Gastrocnemius medialis (tissue), 4 donors: ENCODE measurements around the gene CCIN.

Experiments used
- CTCF ChIP-seq, 5 experiments: fragments of 450-650 bp in 3 of 5; fragments of 200-600 bp in 2 of 5; sonication (generic) in 2 of 5; IDR thresholded peaks in 4 of 5; conservative IDR thresholded peaks in 1 of 5; 1 replicate in 4 of 5; 2 replicates in 1 of 5; pipeline ENCODE4 v1.5.1; 2016 to 2019; ENCODE audit warnings: antibody characterized with exemption in 5 of 5, mild to moderate bottlenecking in 3 of 5, moderate library complexity in 3 of 5
- POLR2A ChIP-seq, 2 donors: fragments of 450-650 bp; IDR thresholded peaks; one replicate each; pipeline ENCODE4 v1.6.1; 2017; ENCODE audit warnings: antibody characterized with exemption in 2 of 2, mild to moderate bottlenecking in 2 of 2, moderate library complexity in 2 of 2

GRCh38 chr9:36152741-36153438 is 16.3 kb upstream of the CCIN start:
- TF ChIP-seq CTCF (IDR thresholded peaks at IDR 0.05 in 4 of 5, conservative IDR thresholded peaks at IDR 0.05 in 1 of 5) (no peak), POLR2A (IDR thresholded peaks at IDR 0.05) (no peak)
